MCF 10A (cell line): ENCODE results near the gene LINC01488. TPM values are rescaled to one million over a fixed set of nuclear protein-coding genes. Genes with fewer than 3 reads are reported as not detected.

Experiments
- BruUV-seq: library from RNA; stranded (reverse); fragments of 400-500 nt; replicated peaks from 2 replicates; lab custom pipeline; 2021; lab: Mats Ljungman, UMichigan
- CTCF ChIA-PET: fragments of 300-600 bp; sonication (Branson Sonifier 250); formaldehyde crosslinking; extraction: SDS; loops from one replicate; lab custom pipeline; 2021; ENCODE audit warnings: antibody characterized with exemption, inconsistent platforms; lab: Yijun Ruan, JAX
- POLR2A ChIA-PET: fragments of 300-600, 350-650 bp; sonication (Branson Sonifier 250); formaldehyde crosslinking; extraction: SDS; loops from one replicate; lab custom pipeline; 2020; ENCODE audit warnings: antibody characterized with exemption, inconsistent platforms; lab: Yijun Ruan, JAX
- DNase-seq: peaks from one replicate; pipeline ENCODE4 v3.0.0-alpha.2; 2018; ENCODE audit not compliant: unreplicated experiment
- H3K27ac Mint-ChIP-seq: one replicate; pipeline ENCODE4 v1.8.0; 2022; ENCODE audit warnings: mild to moderate bottlenecking, low read depth, mixed read lengths; ENCODE audit not compliant: unreplicated experiment
- H3K27me3 Mint-ChIP-seq: one replicate; pipeline ENCODE4 v1.8.0; 2022; ENCODE audit warnings: mixed read lengths; ENCODE audit not compliant: insufficient read depth, unreplicated experiment
- H3K36me3 Mint-ChIP-seq: one replicate; pipeline ENCODE4 v1.8.0; 2022; ENCODE audit warnings: mild to moderate bottlenecking, moderate library complexity, mixed read lengths; ENCODE audit not compliant: insufficient read depth, unreplicated experiment
- H3K4me1 Mint-ChIP-seq: one replicate; pipeline ENCODE4 v1.8.0; 2022; ENCODE audit warnings: mixed read lengths; ENCODE audit not compliant: insufficient read depth, unreplicated experiment
- H3K4me3 Mint-ChIP-seq: one replicate; pipeline ENCODE4 v1.8.0; 2022; ENCODE audit warnings: mild to moderate bottlenecking, moderate library complexity, mixed read lengths; ENCODE audit not compliant: unreplicated experiment
- H3K9me3 Mint-ChIP-seq: one replicate; pipeline ENCODE4 v1.8.0; 2022; ENCODE audit warnings: mixed read lengths; ENCODE audit not compliant: unreplicated experiment
- intact Hi-C: fragments of 100-400 bp; cut with micrococcal nuclease; formaldehyde crosslinking; loops from 2 replicates; pipeline ENCODE4 v1.14.1; 2022
- total RNA-seq: library from RNA; stranded (reverse); gene quantifications from 2 replicates; pipeline ENCODE4 v1.2.3, GENCODE V29; 2022
- TF ChIP-seq, protein P1 (sequence below): fragments of 200-600 bp; IDR thresholded peaks from one replicate; pipeline ENCODE4 v1.8.0; 2022; ENCODE audit warnings: antibody characterized with exemption, mild to moderate bottlenecking; ENCODE audit not compliant: unreplicated experiment

Gene LINC01488
- total RNA-seq, 1 experiment from 2014 or later = not detected

DNA sequence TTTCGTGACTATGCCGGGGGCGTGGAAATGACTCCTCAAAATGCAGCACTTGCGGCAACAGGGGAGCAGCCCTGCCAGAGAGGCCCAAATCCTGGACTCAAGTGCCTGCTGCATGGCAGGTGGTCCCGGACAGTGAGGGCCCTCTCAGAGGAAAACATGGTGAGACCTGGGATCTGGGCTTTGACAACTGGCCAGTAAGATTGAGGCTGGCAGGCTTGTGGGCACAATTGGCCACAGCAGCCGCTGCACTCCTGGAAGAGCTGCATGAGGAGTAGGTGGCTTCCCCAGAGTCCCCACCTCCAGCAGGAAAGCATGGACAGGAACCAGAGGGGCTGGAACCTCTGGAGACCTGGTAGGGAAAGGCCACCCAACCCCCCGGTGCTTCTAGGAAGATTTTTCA is 13.4 kb downstream of the LINC01488 start:
- BruUV-seq = no TSS peak
- ChIA-PET CTCF (no interaction called here), POLR2A (no interaction called here)
- intact Hi-C loops = no loop called here
- Mint-ChIP-seq H3K9me3 (no peaks in the 10 kb centered on the region), H3K36me3 (peaks cover 5% of the 10 kb centered on the region), H3K4me1 (peaks cover 9% of the 10 kb centered on the region), H3K4me3 (no peak overlapping the region), H3K27me3 (peaks cover 26% of the 10 kb centered on the region), H3K27ac (no peak overlapping the region)
- no peak for DNase-seq
- TF ChIP-seq, protein P1, sequence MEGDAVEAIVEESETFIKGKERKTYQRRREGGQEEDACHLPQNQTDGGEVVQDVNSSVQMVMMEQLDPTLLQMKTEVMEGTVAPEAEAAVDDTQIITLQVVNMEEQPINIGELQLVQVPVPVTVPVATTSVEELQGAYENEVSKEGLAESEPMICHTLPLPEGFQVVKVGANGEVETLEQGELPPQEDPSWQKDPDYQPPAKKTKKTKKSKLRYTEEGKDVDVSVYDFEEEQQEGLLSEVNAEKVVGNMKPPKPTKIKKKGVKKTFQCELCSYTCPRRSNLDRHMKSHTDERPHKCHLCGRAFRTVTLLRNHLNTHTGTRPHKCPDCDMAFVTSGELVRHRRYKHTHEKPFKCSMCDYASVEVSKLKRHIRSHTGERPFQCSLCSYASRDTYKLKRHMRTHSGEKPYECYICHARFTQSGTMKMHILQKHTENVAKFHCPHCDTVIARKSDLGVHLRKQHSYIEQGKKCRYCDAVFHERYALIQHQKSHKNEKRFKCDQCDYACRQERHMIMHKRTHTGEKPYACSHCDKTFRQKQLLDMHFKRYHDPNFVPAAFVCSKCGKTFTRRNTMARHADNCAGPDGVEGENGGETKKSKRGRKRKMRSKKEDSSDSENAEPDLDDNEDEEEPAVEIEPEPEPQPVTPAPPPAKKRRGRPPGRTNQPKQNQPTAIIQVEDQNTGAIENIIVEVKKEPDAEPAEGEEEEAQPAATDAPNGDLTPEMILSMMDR = no peak

DNA sequence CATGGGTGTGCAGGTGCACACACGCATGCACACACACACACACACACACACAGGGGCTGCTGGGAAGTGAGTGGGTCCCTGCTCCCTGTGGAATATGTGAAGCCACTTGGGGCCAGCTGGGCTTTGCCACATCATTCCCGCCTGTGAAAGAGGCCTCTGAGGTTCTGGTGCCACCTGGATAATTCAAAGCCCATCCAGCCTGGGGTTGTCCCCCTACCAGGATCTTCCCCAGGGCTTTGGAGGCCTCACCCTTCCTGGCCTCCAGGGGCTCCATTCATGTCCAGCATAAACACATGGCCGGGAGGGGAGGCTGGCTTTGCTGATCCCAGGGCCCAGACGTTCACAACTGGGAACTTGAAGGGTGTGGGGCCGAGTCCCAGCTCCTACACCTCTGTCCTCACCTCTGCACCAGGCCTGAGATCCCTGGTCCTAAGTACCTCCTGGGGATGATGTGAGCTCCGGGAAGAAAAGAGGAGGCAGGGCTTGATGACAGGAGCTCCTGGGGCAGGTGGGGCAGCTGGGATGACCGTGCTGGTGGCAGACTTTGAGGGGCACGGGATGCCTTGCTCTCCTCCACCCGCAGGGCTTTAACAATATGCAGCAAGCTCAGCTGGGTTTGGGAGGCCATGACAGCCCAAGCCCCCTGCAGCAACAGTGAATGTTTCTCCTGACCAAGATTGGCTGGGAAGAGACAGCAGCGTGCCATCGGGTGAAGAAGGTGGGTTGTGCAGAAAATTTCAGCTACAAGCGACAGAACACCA is 14.2 kb downstream of the LINC01488 start:
- POLR2A ChIA-PET = interaction anchor here (0.6 kb wide), 1 partner anchor 311 kb away, joined by 3 read pairs; no protein-coding TSS in a partner anchor
- Mint-ChIP-seq H3K9me3 (no peaks in the 10 kb centered on the region), H3K27ac (no peak overlapping the region), H3K36me3 (peaks cover 5% of the 10 kb centered on the region), H3K27me3 (peaks cover 26% of the 10 kb centered on the region), H3K4me3 (no peak overlapping the region), H3K4me1 (peaks cover 9% of the 10 kb centered on the region)
- no peak for DNase-seq
- TF ChIP-seq, protein P1 = no peak
- CTCF ChIA-PET = interaction anchor here (0.7 kb wide), 1 partner anchor 371 kb away, joined by 3 read pairs; no protein-coding TSS in a partner anchor
- intact Hi-C loops = no loop called here
- BruUV-seq = no TSS peak

DNA sequence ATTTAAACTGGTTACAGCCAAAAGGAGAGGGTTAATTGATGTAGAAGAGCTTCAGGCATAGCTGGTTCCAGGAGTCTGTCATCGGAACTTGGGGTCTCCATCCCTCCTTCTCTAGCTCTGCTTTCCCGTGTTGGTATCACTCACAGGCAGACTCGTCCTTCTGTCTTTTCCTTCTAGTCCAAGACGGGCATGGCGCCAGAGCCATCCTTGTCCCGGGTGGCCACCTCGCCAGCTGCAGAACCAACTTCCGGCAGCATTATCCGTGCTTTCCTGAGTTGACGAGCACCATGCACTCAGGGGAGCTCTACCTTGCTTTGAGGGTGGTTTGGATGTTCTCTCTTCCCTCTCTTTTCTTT is 14.7 kb downstream of the LINC01488 start:
- no TSS peak for BruUV-seq
- no peaks in the 10 kb centered on the region for H3K9me3 Mint-ChIP-seq
- no peak overlapping the region for H3K27ac Mint-ChIP-seq
- TF ChIP-seq, protein P1 = no peak
- H3K36me3 Mint-ChIP-seq = peaks cover 5% of the 10 kb centered on the region
- CTCF ChIA-PET = interaction anchor here (0.7 kb wide), 1 partner anchor 372 kb away, joined by 3 read pairs; no protein-coding TSS in a partner anchor
- intact Hi-C loops = no loop called here
- no peak overlapping the region for H3K4me3 Mint-ChIP-seq
- H3K4me1 Mint-ChIP-seq = peaks cover 13% of the 10 kb centered on the region
- H3K27me3 Mint-ChIP-seq = peaks cover 23% of the 10 kb centered on the region
- DNase-seq = no peak
- POLR2A ChIA-PET = no interaction called here

DNA sequence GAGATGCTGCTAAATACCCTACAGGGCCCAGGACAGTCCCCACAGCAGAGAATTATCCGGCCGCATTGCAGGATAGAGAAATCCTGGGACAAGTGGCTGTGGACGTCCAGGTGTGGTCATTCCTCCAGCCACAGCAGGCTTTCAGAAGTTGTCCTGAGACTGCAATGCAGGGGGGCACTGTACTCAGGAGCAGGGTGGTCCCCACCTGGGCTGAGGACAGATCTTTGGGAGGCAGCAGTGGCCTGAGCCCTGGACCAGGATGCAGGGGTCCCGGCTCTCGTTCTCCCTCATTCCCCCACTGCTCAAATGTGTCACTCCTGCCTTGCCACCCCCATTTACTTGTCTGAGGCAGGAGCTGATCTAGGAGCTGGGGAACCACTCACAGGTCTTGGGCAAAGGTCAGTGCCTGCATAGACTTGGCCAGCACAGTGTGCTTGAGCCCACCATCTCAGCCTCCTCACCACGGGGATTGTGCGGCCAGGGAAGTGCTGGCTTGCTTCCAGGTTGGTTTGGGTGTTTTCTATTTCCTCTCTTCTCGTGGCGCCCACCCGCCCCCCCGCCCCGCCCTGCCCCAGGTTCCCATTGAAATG is 15.3 kb downstream of the LINC01488 start:
- intact Hi-C loops = no loop called here
- Mint-ChIP-seq H3K27me3 (peaks cover 18% of the 10 kb centered on the region), H3K36me3 (peaks cover 5% of the 10 kb centered on the region), H3K4me3 (no peak overlapping the region), H3K9me3 (no peaks in the 10 kb centered on the region), H3K27ac (no peak overlapping the region), H3K4me1 (peaks cover 16% of the 10 kb centered on the region)
- TF ChIP-seq, protein P1 = no peak
- ChIA-PET CTCF (no interaction called here), POLR2A (no interaction called here)
- DNase-seq = no peak
- BruUV-seq = no TSS peak
